Measurements from ENCODE around the gene IFNL3.
A peak's percentile ranks its signal among the peaks of the same experiment; 100 is the strongest.
"Not testable (repeated sequence)": the region's sequence is repeated elsewhere in the genome, so short reads cannot be mapped to it uniquely, and the experiment has no call there.

The IFNL3 gene

DNA sequence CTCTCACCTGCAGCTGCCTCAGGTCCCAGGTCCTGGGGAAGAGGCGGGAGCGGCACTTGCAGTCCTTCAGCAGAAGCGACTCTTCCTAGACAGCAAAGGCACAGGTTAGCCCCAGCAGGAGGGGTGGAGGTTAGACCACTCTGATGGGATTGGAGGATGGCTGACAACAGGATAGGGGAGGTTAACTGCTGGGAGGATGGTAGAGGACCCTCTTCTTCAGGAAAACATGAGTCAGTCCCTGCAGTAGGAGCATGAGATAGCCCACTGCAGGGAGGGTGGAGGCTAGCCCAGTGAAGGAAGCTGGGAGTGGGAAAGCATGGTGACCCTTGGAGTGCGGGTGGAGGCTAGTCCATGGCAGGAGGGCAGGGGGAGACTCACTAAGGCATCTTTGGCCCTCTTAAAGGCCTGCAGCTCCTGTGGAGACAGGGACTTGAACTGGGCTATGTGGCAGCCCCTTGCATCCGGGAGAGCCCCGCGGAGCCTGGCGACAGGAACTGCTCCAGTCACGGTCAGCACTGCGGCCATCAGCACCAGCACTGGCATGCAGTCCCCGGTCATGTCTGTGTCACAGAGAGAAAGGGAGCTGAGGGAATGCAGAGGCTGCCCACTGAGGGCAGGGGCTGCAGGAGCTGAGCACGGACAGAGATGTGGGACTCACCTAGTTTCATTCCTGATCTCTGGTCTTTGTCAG lies at the start of gene IFNL3:
IFNL3 (minus strand) TSS at position 597 of the 691 bp plus-strand sequence; CDS start at position 558, 39 bp downstream.
- DNase-seq (ENCODE audit: low read depth in 2 of 2) = not testable (repeated sequence)

DNA sequence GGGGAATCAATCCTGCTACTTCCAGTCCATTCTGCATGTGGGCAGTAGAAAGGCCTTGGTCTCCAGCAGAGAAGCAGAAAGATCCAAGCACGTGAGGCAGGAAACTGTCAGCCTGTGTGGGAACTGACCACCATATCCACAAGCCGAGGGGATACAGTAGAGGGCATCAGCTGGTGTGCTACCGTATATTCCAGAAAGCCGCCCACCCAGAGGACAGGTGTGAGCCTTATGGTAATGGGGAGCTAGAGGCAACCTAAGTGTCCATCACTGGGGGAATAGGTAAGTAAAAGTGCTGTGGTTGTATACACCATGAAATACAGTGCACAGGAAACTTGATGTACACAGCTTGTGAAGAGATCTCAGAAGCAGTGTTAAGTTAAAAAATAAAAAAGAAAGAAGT lies 48.6 kb upstream of the IFNL3 start:
- no peak for DNase-seq (ENCODE audit: low read depth in 2 of 2)

DNA sequence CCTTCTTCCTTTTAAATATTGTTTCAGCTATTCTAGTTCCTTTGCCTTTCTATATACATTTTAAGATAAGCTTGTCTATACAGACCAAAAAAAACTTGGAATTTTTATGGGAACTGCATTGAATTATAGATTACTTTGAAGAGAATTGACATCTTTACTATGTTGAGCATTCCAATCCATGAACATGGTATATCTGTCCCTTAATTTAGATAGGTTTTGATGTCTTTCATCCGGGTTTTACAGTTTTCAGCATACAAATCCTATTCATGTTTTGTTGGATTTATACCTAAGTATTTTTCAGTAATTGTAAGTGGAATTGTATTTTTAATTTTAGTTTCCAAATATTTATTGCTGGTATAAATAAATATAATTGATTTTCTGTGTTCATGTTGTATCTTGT lies 39.2 kb upstream of the IFNL3 start:
- no peak for DNase-seq (ENCODE audit: low read depth in 2 of 2)

DNA sequence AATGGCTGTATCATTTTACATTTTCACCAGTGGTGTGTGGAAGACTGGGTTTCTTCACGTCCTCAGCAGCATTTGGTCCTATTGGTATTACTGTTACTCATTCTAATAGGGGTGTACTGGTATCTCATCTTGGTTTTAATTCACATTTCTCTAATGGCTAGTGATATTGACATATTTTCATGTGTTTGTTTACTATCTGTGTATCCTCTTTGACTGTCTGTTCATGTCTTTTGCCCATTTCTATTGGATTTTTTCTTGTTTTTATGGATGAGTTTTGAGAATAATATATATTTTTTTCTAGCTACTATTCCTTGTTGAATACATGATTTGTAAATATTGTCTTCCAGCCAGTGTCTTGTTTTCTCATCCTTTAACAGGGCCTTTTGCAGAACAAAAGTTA lies 37.2 kb upstream of the IFNL3 start:
- no peak for DNase-seq (ENCODE audit: low read depth in 2 of 2)

DNA sequence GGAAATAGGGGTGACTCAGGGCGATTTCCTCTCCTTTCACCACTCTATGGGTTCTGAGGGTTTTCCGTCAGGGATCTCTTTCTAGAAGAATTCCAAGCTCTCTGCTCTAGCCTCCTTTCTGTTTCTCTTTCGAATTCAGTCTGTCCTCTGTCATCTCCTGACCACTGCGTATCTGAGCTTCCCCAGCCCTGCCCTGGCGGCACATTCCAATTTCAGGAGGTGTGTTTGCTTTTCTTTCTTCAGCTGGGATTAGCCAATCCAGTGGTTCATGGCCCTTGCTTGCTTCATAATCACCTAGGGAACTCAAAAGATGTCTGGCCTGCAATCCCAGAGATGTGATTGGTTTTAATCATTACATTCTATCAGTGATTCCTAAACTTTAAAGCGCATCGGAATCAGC lies 32.8 kb upstream of the IFNL3 start:
- no peak for DNase-seq (ENCODE audit: low read depth in 2 of 2)

DNA sequence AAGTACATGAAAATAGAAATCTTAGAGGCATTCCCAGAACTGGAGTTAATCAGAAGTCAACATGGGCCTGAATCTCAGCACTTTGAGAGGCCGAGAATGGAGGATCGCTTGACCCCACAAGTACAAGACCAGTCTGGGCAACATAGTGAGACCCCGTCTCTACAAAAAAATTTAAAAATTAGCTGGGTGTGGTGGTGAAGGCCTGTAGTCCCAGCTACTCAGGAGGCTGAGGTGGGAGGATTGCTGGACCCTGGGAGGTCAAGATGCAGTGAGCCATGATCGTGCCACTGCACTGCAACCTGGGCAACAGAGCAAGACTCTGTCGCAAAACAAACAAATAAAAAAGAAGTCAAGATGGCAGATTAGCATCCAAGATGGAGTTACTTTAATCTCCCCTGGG lies 31.9 kb upstream of the IFNL3 start:
- no peak for DNase-seq (ENCODE audit: low read depth in 2 of 2)

DNA sequence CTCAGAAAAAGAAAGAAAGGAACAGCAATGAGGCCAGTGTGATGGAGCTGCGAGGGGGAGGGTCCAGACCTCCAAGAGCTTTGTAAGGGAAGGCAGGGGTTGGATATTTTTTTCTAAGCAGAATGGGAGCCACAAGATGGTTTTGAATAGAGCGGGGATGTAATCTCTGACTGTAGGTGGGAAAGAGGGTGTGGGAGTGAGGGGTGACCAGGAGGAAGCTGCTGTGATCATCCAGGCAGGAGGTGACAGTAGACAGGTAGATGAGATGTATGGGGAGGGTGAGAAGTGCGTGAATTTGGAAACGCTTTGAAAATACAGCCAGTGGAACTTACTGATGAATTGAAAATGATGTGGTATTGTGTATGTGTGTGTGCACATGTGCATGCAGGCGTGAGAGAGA lies 30.8 kb upstream of the IFNL3 start:
- DNase-seq (ENCODE audit: low read depth in 2 of 2) = no peak

DNA sequence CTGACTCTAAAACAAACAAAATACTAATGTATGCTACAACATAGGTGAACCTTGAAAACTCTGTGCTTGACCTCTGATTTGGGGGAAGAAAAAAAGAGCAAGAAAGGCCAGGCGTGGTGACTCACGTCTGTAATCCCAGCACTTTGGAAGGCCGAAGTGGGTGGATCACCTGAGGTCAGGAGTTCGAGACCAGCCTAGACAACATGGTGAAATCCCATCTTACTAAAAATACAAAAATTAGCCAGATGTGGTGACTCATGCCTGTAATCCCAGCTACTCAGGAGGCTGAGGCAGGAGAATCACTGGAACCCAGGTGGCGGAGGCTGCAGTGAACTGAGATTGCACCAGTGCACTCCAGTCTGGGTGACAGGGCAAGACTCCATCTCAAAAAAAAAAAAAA lies 29.1 kb upstream of the IFNL3 start:
- DNase-seq (ENCODE audit: low read depth in 2 of 2) = not testable (repeated sequence)

DNA sequence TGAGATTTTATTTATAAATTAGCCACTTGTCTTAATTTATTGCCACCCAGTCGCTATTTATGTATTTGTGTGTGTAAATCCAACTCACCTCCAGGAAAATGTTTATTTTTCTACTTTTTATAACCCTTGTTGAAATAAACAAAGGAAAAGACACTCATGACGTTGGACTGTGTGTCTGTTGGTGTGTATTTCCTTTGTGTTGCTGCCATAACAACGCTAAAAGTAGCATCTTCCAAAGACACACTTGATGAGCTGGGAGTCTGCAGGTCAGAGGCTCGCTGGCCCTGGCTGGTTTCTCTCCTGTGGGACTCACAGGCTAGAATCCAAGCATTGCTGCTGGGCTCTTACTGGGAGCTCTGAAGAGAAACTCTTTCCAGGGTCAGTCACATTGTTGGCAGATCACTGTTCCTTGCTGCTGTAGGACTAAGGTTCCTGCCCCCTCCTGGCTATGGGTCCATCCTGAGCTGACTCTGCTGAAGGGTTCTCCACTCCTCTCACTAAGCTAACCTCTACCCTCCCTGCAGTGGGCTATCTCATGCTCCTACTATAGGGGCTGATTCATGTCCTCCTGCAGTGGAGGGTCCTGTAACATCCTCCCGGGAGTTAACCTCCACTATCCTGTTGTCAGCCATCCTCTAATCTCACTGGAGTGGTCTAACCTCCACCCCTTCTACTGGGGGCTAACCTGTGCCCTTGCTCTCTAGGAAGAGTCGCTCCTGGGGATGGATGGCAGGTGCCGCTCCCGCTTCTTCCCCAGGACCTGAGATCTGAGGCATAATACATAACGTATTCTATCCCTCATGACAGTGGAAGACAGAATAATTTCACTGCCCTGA lies 25.4 kb upstream of the IFNL3 start:
- no peak for DNase-seq (ENCODE audit: low read depth in 2 of 2)

DNA sequence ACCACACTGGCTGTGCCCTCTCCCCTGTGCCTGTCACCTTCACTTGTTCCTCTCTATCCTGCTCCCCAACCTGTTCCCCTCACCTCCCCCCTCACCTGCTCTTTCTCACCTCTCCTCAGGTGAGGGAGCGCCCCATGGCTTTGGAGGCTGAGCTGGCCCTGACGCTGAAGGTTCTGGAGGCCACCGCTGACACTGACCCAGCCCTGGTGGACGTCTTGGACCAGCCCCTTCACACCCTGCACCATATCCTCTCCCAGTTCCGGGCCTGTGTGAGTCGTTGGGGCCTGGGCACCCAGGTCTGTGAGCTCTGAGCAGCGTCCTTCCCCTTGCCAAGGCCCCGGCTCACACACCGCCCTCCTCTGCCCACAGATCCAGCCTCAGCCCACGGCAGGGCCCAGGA lies 24.6 kb upstream of the IFNL3 start:
- DNase-seq (ENCODE audit: low read depth in 2 of 2) = not testable (repeated sequence)

DNA sequence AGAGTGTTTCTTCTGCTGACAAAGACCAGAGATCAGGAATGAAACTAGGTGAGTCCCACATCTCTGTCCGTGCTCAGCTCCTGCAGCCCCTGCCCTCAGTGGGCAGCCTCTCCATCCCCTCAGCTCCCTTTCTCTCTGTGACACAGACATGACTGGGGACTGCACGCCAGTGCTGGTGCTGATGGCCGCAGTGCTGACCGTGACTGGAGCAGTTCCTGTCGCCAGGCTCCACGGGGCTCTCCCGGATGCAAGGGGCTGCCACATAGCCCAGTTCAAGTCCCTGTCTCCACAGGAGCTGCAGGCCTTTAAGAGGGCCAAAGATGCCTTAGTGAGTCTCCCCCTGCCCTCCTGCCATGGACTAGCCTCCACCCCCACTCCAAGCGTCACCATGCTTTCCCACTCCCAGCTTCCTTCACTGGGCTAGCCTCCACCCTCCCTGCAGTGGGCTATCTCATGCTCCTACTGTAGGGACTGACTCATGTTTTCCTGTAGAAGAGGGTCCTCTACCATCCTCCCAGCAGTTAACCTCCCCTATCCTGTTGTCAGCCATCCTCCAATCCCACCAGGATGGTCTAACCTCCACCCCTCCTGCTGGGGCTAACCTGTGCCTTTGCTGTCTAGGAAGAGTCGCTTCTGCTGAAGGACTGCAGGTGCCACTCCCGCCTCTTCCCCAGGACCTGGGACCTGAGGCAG lies 23.9 kb upstream of the IFNL3 start:
- DNase-seq (ENCODE audit: low read depth in 2 of 2) = not testable (repeated sequence)

DNA sequence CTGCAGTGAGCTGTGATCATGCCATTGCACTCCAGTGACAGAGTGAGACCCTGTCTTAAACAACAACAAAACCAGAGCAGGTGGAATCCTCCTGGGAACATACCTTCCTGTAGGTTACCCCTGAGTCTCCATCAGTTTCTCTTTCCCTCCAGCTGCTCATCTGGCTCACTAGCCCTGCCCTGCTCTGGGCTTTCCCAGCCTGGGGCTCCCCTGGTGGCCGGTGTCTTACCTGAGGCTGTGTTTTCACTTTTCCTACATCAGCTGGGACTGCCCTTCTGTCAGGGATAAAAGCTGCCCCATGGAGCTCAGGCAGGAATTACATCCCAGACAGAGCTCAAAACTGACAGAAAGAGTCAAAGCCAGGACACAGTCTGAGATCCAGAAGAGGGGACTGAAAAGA lies 23.3 kb upstream of the IFNL3 start, which contains the start of gene IFNL2:
IFNL2 (plus strand) TSS at position 312 of the 400 bp plus-strand sequence. CDS start 173 bp downstream, outside the sequence.
- DNase-seq (ENCODE audit: low read depth in 2 of 2) = not testable (repeated sequence)

DNA sequence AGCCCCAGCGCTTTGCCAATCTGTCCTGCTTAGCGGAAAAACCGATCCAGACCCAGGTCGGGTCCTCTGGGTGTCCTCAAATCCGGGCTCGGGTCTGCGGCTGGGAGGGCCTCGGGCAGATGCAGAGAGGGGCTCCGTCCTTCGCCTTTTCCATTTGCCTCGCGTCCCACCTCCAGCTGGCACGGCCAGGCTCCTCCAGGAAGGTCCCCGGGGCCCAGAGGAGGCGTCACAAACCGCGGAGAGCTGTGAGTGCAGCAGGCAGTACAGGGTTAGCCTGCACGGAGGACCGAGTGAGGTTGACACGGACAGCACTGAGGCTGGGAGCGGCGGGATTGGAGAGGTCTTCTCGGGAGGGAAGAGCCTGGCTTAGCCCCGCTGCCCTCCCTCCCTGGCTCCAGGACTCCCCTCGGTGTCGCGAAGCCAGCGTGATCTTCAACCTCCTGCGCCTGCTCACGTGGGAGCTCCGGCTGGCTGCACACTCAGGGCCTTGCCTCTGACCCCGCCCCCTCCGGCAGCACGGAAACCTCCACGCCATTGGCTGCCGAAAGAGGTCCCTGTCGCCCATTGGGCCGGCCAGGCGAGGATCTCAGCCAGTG lies 20.6 kb upstream of the IFNL3 start:
- peak in 1 of 2 donors; percentile 13 for DNase-seq (ENCODE audit: low read depth in 2 of 2)

DNA sequence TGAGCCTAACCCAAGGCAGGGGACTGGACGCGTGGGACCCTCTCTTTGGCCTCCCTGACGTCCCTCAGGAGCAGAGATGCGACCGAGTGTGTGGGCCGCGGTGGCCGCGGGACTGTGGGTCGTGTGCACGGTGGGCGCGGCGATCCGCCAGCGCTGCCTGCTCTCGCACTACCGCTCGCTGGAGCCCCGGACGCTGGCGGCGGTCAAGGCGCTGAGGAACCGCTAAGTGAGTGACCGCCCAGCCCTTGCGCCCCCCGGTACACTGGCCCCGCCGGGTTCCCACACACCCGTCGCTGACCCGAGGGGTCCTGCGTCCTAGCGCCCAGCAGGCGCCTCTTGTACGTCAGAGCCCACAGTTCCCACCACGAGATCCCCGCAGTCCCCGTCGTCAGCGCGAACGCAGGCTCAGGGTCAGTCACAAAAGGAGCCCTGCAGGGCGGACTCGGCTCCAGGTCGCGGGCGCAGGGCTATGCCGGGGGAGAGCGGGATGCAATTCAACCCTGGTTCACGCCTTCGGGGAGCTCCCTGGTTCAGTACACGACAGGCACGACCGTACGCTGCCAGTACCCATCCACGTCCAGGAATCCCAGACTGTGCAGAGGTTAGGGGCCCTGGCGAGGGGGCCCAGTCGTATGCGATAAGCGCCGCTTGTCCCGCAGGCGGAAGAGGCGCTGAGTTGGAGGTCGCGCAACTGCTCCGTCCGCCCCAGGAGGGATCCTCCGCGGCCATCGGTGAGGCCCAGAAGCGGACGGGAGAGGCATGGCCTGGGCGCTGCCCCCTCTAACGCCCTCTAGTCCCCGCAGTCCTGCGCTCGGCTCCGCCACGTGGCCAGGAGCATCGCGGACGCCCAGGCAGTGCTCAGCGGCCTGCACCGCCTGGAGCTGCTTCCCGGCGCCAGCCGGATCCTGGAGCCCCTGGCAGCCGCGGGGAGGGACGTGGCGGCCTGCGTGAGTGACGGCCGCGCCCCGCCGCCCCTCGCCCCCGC lies 19.8 kb upstream of the IFNL3 start:
- no peak for DNase-seq (ENCODE audit: low read depth in 2 of 2)

DNA sequence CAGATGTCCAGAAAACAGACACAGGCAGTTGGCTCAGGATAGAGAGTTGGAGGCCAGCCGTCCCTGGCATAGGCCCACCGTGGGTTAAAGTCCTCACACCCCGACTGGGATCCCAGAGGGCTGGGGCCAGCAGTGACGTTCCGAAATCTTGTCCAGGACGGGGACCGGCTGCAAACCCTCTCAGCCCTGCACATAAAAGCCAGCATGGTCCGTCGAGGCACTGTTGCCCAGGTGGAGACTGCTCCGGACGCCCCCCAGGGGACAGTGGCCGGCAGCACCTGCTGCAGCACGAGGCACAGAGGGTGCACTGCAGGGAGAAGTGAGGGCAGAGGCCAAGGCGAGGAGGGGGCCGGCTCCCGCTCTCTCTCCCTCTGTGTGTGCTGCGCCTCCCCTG lies 19.1 kb upstream of the IFNL3 start:
- DNase-seq (ENCODE audit: low read depth in 2 of 2) = no peak

DNA sequence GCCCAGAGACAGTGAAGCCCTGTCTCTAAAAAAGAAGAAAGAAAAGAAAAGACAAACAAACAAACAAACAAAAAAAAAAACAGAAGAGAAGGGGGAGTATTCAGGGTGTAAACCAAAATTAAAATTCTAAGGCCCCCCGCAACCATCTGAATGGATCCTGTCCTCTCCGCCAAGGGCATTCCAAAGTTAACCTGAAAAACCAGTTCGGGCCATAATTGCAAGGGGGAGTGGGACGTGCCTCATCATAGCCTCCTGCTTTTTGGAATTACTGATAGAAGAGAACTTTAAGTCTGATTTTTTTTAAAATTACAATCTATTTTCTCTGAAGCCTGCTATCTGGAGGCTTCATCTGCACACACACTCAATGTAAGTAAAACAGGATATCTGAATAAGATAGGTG lies 17.7 kb upstream of the IFNL3 start:
- no peak for DNase-seq (ENCODE audit: low read depth in 2 of 2)

DNA sequence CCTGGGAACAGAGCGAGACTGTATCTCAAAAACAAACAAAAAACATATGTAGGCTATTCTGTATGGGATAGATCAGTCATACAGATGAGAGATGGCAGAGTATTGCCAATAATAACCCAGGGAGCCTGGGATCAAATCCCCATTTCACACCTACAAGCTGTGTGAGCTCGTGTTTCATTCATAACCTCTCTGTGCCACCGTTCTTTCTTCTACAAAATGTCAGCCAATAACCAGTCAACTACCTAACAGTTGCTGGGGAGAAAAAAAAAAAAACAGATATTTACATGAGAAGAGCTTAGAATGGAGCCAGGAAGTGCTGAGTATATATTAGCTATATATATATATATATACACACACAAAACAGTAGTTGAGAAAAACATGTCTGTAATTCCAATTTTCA lies 16.9 kb upstream of the IFNL3 start:
- no peak for DNase-seq (ENCODE audit: low read depth in 2 of 2)

DNA sequence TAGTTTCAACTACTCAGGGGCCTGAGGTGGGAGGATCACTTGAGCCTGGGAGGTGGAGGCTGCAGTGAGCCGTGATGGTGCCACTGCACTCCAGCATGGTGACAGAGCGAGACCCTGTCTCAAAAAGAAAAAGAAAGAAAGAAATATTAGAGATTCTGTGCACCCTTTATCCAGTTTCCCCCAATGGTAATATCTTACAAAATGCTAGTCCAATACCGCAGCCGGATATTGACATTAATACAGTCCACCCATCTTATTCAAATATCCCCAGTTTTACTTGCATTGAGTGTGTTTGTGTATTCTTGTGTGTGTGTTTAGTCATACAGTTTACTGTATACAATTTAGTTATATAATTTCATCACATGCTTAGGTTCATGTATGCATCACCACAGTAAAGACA lies 12.4 kb upstream of the IFNL3 start:
- DNase-seq (ENCODE audit: low read depth in 2 of 2) = no peak

DNA sequence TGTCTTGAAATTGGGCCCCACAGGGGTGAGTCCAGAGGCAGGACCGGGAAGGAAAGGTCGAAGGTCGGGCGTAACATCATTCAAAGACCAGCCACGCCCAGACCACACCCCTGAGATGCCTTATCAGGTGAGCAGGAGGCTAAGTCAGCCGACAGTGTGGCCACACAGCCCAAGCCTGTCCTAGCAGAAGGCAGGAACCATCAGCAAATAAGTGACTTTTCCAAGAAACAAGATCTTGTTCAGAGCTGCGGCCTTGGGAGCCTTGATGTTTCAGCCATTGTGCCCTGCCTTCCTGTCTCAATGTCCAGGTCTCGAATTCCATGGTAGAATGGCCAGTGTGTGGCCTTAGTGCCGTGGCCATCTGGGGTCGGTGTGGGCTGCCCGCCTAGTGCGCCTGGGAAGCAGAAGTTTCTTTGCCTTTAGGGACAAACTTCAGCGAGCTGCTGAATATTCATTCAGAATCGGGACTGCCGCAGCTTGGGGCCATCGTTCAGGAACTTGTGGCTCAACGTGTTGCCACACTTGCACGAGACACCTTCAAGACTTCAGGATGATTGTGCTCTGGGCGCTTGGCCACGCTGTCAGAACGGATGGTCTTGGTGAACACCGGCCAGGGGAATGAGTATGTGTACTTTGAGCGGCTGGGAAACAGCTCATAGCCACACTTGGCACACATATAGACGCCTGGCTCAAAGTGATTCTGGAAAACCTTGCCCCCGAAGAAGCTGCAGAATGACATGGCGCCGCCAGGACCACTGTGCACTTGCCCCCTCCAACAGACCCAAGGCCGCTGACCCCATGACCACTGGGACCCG lies 9.9 kb upstream of the IFNL3 start:
- no peak for DNase-seq (ENCODE audit: low read depth in 2 of 2)

Measured in stimulated activated CD4-positive, alpha-beta T cell treated with anti-CD3 and anti-CD28 coated beads, Interleukin-15, amount 100 ng/mL, for 48 hours (primary cell).